ENCODE results near the gene LATS2. TPM values are rescaled to one million over a fixed set of nuclear protein-coding genes. Genes with fewer than 3 reads are reported as not detected.
A peak's percentile ranks its signal among the peaks of the same experiment; 100 is the strongest.

LATS2 gene
- total and polyA plus RNA-seq, 10 donors, result 2.5 to 34.6 (median 22.6) TPM

DNA sequence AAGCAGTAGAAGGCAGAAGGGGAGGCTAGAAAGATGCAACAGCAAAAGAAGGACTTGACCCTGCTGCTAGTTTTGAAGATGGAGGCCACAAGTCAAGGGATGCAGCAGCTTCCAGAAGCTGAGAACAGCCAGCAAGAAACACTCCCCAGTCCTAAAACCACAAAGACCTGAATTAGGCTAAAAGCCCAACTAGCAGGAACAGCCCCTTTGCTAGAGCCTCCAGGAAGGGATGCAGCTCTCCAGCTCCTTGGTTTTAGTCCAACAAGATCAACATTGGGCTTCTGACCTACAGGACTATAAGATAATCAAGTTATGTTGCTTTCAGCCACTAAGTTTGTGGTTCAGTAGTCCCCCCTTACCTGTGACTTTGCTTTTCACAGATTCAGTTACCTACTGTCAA lies 10.5 kb upstream of the LATS2 start:
- no peak overlapping the region for H3K4me3 ChIP-seq
- DNase-seq, result no peak
- H3K36me3 ChIP-seq, result no peaks in the 10 kb centered on the region
- intact Hi-C loops (cut with DNase I; ENCODE audit: low total_unique reads), result loop anchor here (10.0 kb wide), 1 partner anchor 47 kb away; no protein-coding TSS in a partner anchor
- H3K4me1 ChIP-seq, result peaks cover 7 to 46% (median 22%) of the 10 kb centered on the region in 6 donors
- H3K27me3 ChIP-seq (replicated peaks in 1 of 7), result peaks cover 0 to 16% (median 0%) of the 10 kb centered on the region in 7 donors
- TF ChIP-seq CTCF (IDR thresholded peaks at IDR 0.05 in 8 of 11, conservative IDR thresholded peaks at IDR 0.05 in 3 of 11), result no peak
- no peak for TF ChIP-seq POLR2AphosphoS5 (IDR thresholded peaks at IDR 0.05)
- H3K9me3 ChIP-seq, result no peaks in the 10 kb centered on the region
- H3K27ac ChIP-seq, result no peak overlapping the region

GRCh38 chr13:21071015-21071414 lies 9.6 kb upstream of the LATS2 start:
- Histone ChIP-seq H3K36me3 (no peaks in the 10 kb centered on the region), H3K9me3 (no peaks in the 10 kb centered on the region), H3K4me1 (peaks cover 7 to 46% (median 18%) of the 10 kb centered on the region in 6 donors), H3K27me3 (replicated peaks in 1 of 7) (peaks cover 0 to 7% (median 0%) of the 10 kb centered on the region in 7 donors), H3K27ac (no peak overlapping the region), H3K4me3 (no peak overlapping the region)
- 58 to 78% (median 66%) methylated on average over 4 of the region's 4 CpGs for WGBS, 5 donors
- intact Hi-C loops (cut with DNase I; ENCODE audit: low total_unique reads), result loop anchor here (10.0 kb wide), 1 partner anchor 46 kb away; no protein-coding TSS in a partner anchor
- DNase-seq, result no peak
- TF ChIP-seq POLR2AphosphoS5 (IDR thresholded peaks at IDR 0.05) (no peak), POLR2A (IDR thresholded peaks at IDR 0.05) (no peak), CTCF (IDR thresholded peaks at IDR 0.05 in 8 of 11, conservative IDR thresholded peaks at IDR 0.05 in 3 of 11) (no peak)

DNA sequence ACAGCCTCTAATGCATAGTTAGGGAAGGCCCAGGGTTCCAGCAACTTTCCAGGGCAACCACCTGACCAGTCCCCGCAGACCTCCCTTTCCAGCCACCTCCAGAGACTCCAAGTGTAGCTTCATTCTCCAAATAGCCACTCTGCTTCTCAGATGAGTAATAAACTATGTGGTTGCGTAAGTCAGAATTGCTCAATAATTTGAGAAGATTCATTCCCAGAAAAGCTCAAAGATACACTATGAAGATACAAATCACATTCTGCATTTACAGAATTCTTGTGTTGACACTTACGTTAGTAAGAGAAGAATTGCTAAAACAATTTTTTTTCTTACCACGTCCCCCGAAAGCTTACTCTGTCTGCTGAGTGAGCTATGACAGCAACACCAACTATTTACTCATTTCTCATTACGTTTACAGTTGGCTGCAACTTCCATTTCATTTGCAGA lies 8.2 kb upstream of the LATS2 start:
- Histone ChIP-seq H3K9me3 (no peaks in the 10 kb centered on the region), H3K4me3 (no peak overlapping the region), H3K36me3 (no peaks in the 10 kb centered on the region), H3K4me1 (peaks cover 2 to 44% (median 8%) of the 10 kb centered on the region in 6 donors), H3K27ac (peak overlapping the region in 4 of 8 donors; percentile 35 to 69 (median 52)), H3K27me3 (replicated peaks in 1 of 7) (no peaks in the 10 kb centered on the region)
- WGBS, 5 donors, result 35 to 69% (median 50%) methylated on average over 6 of the region's 6 CpGs
- no peak for DNase-seq
- intact Hi-C loops (cut with DNase I; ENCODE audit: low total_unique reads), result loop anchor here (10.0 kb wide), 1 partner anchor 45 kb away; no protein-coding TSS in a partner anchor
- no peak for TF ChIP-seq POLR2AphosphoS5 (IDR thresholded peaks at IDR 0.05)
- TF ChIP-seq CTCF (IDR thresholded peaks at IDR 0.05 in 8 of 11, conservative IDR thresholded peaks at IDR 0.05 in 3 of 11), result no peak
- TF ChIP-seq POLR2A (IDR thresholded peaks at IDR 0.05), result no peak

- no peaks in the 10 kb centered on the region for H3K36me3 ChIP-seq
- no peak for DNase-seq
- peaks cover 0 to 36% (median 4%) of the 10 kb centered on the region in 6 donors for H3K4me1 ChIP-seq
- 73 to 86% (median 83%) methylated on average over 4 of the region's 4 CpGs for WGBS, 5 donors
- intact Hi-C loops (cut with DNase I; ENCODE audit: low total_unique reads), result no loop called here
- H3K9me3 ChIP-seq, result no peaks in the 10 kb centered on the region
- TF ChIP-seq POLR2A (IDR thresholded peaks at IDR 0.05) (no peak), CTCF (IDR thresholded peaks at IDR 0.05 in 8 of 11, conservative IDR thresholded peaks at IDR 0.05 in 3 of 11) (no peak), POLR2AphosphoS5 (IDR thresholded peaks at IDR 0.05) (no peak)
- H3K27me3 ChIP-seq (replicated peaks in 1 of 7), result no peaks in the 10 kb centered on the region
- no peak overlapping the region for H3K27ac ChIP-seq
- no peak overlapping the region for H3K4me3 ChIP-seq
These were observed 6.5 kb upstream of the LATS2 start for GRCh38 chr13:21067848-21068247.
